Measurements from ENCODE around the gene WDR89. TPM values are rescaled to one million over a fixed set of nuclear protein-coding genes. Genes with fewer than 3 reads are reported as not detected.

Gene WDR89
- total and polyA plus RNA-seq, 9 of the 15 experiments (the other 6 are each of a cell fraction or from before 2014, with no cell fraction given): 9.3 to 25.6 (median 16.2) TPM

- TF ChIP-seq REST (IDR thresholded peaks at IDR 0.05; ENCODE audit: borderline replicate concordance): no peak
- no peak for TF ChIP-seq REST (CRISPR knock-in tag; IDR thresholded peaks at IDR 0.05; ENCODE audit: low read depth)
- no peak for TF ChIP-seq ZNF778 (CRISPR knock-in tag; IDR thresholded peaks at IDR 0.05)
- no peak for TF ChIP-seq KAT2B (IDR thresholded peaks at IDR 0.05; ENCODE audit: low read depth, low read length)
Observed at GRCh38 chr14:63685401-63685800, 43.7 kb upstream of the WDR89 start (continued).
